ENCODE measurements around the gene RNPEP. TPM values are rescaled to one million over a fixed set of nuclear protein-coding genes. Genes with fewer than 3 reads are reported as not detected.
A peak's percentile ranks its signal among the peaks of the same experiment; 100 is the strongest.

RNPEP gene
- total RNA-seq, 2 experiments from 2014 or later = 14.7 to 52.1 TPM

- Histone ChIP-seq H3K9me3 (ENCODE audit: low read length) (no peaks in the 10 kb centered on the region), H2AFZ (ENCODE audit: low read length) (no peak overlapping the region), H3K36me3 (ENCODE audit: insufficient read depth, low read length) (no peaks in the 10 kb centered on the region), H3K9me2 (ENCODE audit: insufficient read depth, low read length) (no peaks in the 10 kb centered on the region), H3K79me2 (ENCODE audit: insufficient read depth, low read depth, low read length) (no peaks in the 10 kb centered on the region), H3K27ac (ENCODE audit: low read depth, low read length, poor library complexity, severe bottlenecking) (no peak overlapping the region), H4K20me1 (ENCODE audit: insufficient read depth, low read length) (no peaks in the 10 kb centered on the region), H3K4me2 (ENCODE audit: low read length) (no peak overlapping the region), H3K4me3 (ENCODE audit: low read depth, low read length, poor library complexity, severe bottlenecking) (no peak overlapping the region), H3K4me1 (ENCODE audit: insufficient read depth, low read length, poor library complexity, severe bottlenecking) (no peaks in the 10 kb centered on the region)
- POLR2A ChIA-PET = no interaction called here
- CTCF ChIA-PET (ENCODE audit: unreplicated experiment) = no interaction called here
- intact Hi-C loops (cut with micrococcal nuclease; ENCODE audit: unreplicated experiment) = no loop called here
- BruUV-seq (replicated peaks) = no TSS peak
- DNase-seq (ENCODE audit: low spot score) = no peak
- no peak for TF ChIP-seq EZH2phosphoT487 (IDR thresholded peaks at IDR 0.05; ENCODE audit: borderline replicate concordance, low read depth, low read length)
These were observed 34.8 kb upstream of the RNPEP start for GRCh38 chr1:201947697-201948008.

DNA sequence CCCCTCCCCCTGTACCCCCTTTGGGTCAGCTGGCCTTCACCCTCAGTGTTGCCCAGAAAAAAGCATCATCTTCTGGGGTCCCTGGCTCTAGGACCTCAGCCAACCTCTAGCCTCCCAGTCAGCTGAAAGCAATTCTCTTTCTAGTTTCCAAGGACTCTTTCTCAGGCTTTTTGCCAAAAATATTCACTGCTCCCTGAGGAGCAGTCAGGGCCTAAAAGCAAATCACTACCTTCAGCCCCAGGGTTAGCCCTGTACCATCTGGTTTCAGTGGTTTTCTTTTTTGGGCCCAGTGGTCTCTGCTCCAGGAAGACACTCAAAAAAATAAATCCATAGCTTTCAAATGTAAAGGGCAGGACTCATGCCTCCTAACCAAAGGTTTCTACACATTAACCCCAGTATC is 33.0 kb upstream of the RNPEP start:
- H3K27ac ChIP-seq (ENCODE audit: low read depth, low read length, poor library complexity, severe bottlenecking) = no peak overlapping the region
- intact Hi-C loops (cut with micrococcal nuclease; ENCODE audit: unreplicated experiment) = no loop called here
- H3K36me3 ChIP-seq (ENCODE audit: insufficient read depth, low read length) = no peaks in the 10 kb centered on the region
- no peaks in the 10 kb centered on the region for H3K79me2 ChIP-seq (ENCODE audit: insufficient read depth, low read depth, low read length)
- no peak overlapping the region for H3K4me3 ChIP-seq (ENCODE audit: low read depth, low read length, poor library complexity, severe bottlenecking)
- H3K4me1 ChIP-seq (ENCODE audit: insufficient read depth, low read length, poor library complexity, severe bottlenecking) = peaks cover 3% of the 10 kb centered on the region
- no peaks in the 10 kb centered on the region for H4K20me1 ChIP-seq (ENCODE audit: insufficient read depth, low read length)
- TF ChIP-seq EZH2phosphoT487 (IDR thresholded peaks at IDR 0.05; ENCODE audit: borderline replicate concordance, low read depth, low read length) (no peak), CTCF (conservative IDR thresholded peaks at IDR 0.05; ENCODE audit: low read length) (no peak)
- H2AFZ ChIP-seq (ENCODE audit: low read length) = no peak overlapping the region
- BruUV-seq (replicated peaks) = no TSS peak
- H3K4me2 ChIP-seq (ENCODE audit: low read length) = no peak overlapping the region
- DNase-seq (ENCODE audit: low spot score) = no peak
- H3K9me3 ChIP-seq (ENCODE audit: low read length) = no peaks in the 10 kb centered on the region
- ChIA-PET POLR2A (no interaction called here), CTCF (ENCODE audit: unreplicated experiment) (no interaction called here)
- H3K9me2 ChIP-seq (ENCODE audit: insufficient read depth, low read length) = no peaks in the 10 kb centered on the region

DNA sequence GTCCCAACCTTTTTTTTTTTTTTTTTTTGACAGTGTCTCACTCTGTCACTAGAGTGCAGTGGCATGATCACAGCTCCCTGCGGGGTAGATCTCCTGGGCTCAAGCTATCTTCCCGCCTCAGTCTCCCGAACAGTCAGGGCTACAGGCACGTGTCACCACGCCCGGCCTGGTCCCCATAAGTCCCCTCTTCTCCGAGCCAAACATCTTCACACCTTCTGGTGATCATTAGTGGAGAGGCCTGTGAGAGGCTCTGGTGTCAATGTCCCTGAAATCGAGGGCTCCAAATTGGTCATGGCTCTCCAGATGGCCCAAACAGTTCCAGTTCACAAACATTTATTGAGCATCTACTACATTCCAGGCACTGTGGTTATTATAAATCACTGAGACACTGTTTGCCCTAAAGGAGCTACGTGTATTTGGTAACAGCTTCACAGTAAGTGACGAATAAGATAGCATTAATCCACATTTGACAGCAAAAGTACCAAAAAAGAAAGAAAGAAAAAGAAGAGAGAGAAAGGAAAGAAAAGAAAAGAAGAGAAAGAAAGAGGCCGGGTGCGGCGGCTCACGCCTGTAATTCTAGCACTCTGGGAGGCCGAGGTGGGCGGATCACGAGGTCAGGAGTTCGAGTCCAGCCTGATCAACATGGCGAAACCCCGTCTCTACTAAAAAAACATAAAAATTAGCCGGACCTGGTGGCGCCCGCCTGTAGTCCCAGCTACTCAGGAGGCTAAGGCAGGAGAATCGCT is 28.0 kb upstream of the RNPEP start:
- H4K20me1 ChIP-seq (ENCODE audit: insufficient read depth, low read length) = no peaks in the 10 kb centered on the region
- H2AFZ ChIP-seq (ENCODE audit: low read length) = peak overlapping the region; percentile 92
- peaks cover 24% of the 10 kb centered on the region for H3K36me3 ChIP-seq (ENCODE audit: insufficient read depth, low read length)
- H3K4me2 ChIP-seq (ENCODE audit: low read length) = peak overlapping the region; percentile 81
- H3K9me2 ChIP-seq (ENCODE audit: insufficient read depth, low read length) = no peaks in the 10 kb centered on the region
- no peak for TF ChIP-seq EZH2phosphoT487 (IDR thresholded peaks at IDR 0.05; ENCODE audit: borderline replicate concordance, low read depth, low read length)
- TF ChIP-seq CTCF (conservative IDR thresholded peaks at IDR 0.05; ENCODE audit: low read length) = no peak
- peak overlapping the region; percentile 16 for H3K27ac ChIP-seq (ENCODE audit: low read depth, low read length, poor library complexity, severe bottlenecking)
- intact Hi-C loops (cut with micrococcal nuclease; ENCODE audit: unreplicated experiment) = no loop called here
- peaks cover 20% of the 10 kb centered on the region for H3K4me1 ChIP-seq (ENCODE audit: insufficient read depth, low read length, poor library complexity, severe bottlenecking)
- peak overlapping the region; percentile 94 for H3K4me3 ChIP-seq (ENCODE audit: low read depth, low read length, poor library complexity, severe bottlenecking)
- BruUV-seq (replicated peaks) = TSS peak; percentile 91
- POLR2A ChIA-PET = interaction anchor here (0.6 to 2.1 kb wide), 9 partner anchors 14 to 1671 kb away, joined by 3 to 6 read pairs (median 5); partner anchors contain the start of gene PTPN7
- no peak for DNase-seq (ENCODE audit: low spot score)
- peaks cover 25% of the 10 kb centered on the region for H3K79me2 ChIP-seq (ENCODE audit: insufficient read depth, low read depth, low read length)
- no peaks in the 10 kb centered on the region for H3K9me3 ChIP-seq (ENCODE audit: low read length)
- CTCF ChIA-PET (ENCODE audit: unreplicated experiment) = interaction anchor here (0.7 kb wide), 1 partner anchor 18 kb away, joined by 3 read pairs; no protein-coding TSS in a partner anchor
